ENCODE data around the gene GAGE12E. TPM values are rescaled to one million over a fixed set of nuclear protein-coding genes. Genes with fewer than 3 reads are reported as not detected.
"Not testable (repeated sequence)": the region's sequence is repeated elsewhere in the genome, so short reads cannot be mapped to it uniquely, and the experiment has no call there.

Gene GAGE12E
- total and polyA plus RNA-seq, 9 donors = not detected

GRCh38 chrX:49590488-49590887, 39.4 kb downstream of the GAGE12E start:
- H3K4me1 ChIP-seq (ENCODE audit: control insufficient read depth, insufficient read depth, low read length); H3K27me3 ChIP-seq (ENCODE audit: control insufficient read depth, insufficient read depth, low read length); H3K36me3 ChIP-seq (ENCODE audit: control insufficient read depth, insufficient read depth, low read length); H3K4me3 ChIP-seq (ENCODE audit: low read length); H3K27ac ChIP-seq (ENCODE audit: low read length); H3K9me3 ChIP-seq (replicated peaks; ENCODE audit: control insufficient read depth, low read depth, low read length); DNase-seq: not testable (repeated sequence)
- WGBS (ENCODE audit: insufficient coverage) = no CpG with 5 or more reads among the region's 17 CpGs

- H3K4me1 ChIP-seq (ENCODE audit: control insufficient read depth, insufficient read depth, low read length); H3K27me3 ChIP-seq (ENCODE audit: control insufficient read depth, insufficient read depth, low read length); H3K9me3 ChIP-seq (replicated peaks; ENCODE audit: control insufficient read depth, low read depth, low read length); H3K4me3 ChIP-seq (ENCODE audit: low read length); H3K27ac ChIP-seq (ENCODE audit: low read length); DNase-seq; H3K36me3 ChIP-seq (ENCODE audit: control insufficient read depth, insufficient read depth, low read length): not testable (repeated sequence)
- no CpG with 5 or more reads among the region's 16 CpGs for WGBS (ENCODE audit: insufficient coverage)
These were observed 47.6 kb downstream of the GAGE12E start, which contains the start of gene GAGE1 for GRCh38 chrX:49598720-49599119. Gene GAGE1 (plus strand): TSS chrX:49599020. CDS start chrX:49600175, 1,155 bp downstream.

Other genes with a start within 250 kb of the GAGE12E start
- gene GAGE10, start 247.6 kb upstream of the GAGE12E start, total RNA-seq = not detected
- gene GAGE10, start 247.6 kb upstream of the GAGE12E start, polyA plus RNA-seq (ENCODE audit: insufficient read depth in 1 of 8, insufficient read length in 8 of 8, low replicate concordance in 1 of 8) = not detected
- not detected for gene GAGE12J, start 229.3 kb upstream of the GAGE12E start, total RNA-seq
- gene GAGE12J, start 229.3 kb upstream of the GAGE12E start, polyA plus RNA-seq (ENCODE audit: insufficient read depth in 1 of 8, insufficient read length in 8 of 8, low replicate concordance in 1 of 8) = not detected
- gene GAGE13, start 219.7 kb upstream of the GAGE12E start, total RNA-seq = not detected
- gene GAGE13, start 219.7 kb upstream of the GAGE12E start, polyA plus RNA-seq (ENCODE audit: insufficient read depth in 1 of 8, insufficient read length in 8 of 8, low replicate concordance in 1 of 8) = not detected
- gene GAGE12C, start 19.1 kb upstream of the GAGE12E start, total RNA-seq = not detected
- not detected for gene GAGE12C, start 19.1 kb upstream of the GAGE12E start, polyA plus RNA-seq (ENCODE audit: insufficient read depth in 1 of 8, insufficient read length in 8 of 8, low replicate concordance in 1 of 8)
- not detected for gene GAGE12D, start 9.6 kb upstream of the GAGE12E start, total RNA-seq
- not detected for gene GAGE12D, start 9.6 kb upstream of the GAGE12E start, polyA plus RNA-seq (ENCODE audit: insufficient read depth in 1 of 8, insufficient read length in 8 of 8, low replicate concordance in 1 of 8)
- gene GAGE12F, start 9.6 kb downstream of the GAGE12E start, total RNA-seq = not detected
- gene GAGE12F, start 9.6 kb downstream of the GAGE12E start, polyA plus RNA-seq (ENCODE audit: insufficient read depth in 1 of 8, insufficient read length in 8 of 8, low replicate concordance in 1 of 8) = not detected
- not detected for gene GAGE12G, start 19.1 kb downstream of the GAGE12E start, total RNA-seq
- not detected for gene GAGE12G, start 19.1 kb downstream of the GAGE12E start, polyA plus RNA-seq (ENCODE audit: insufficient read depth in 1 of 8, insufficient read length in 8 of 8, low replicate concordance in 1 of 8)
- gene GAGE12H, start 28.7 kb downstream of the GAGE12E start, total RNA-seq = not detected
- gene GAGE12H, start 28.7 kb downstream of the GAGE12E start, polyA plus RNA-seq (ENCODE audit: insufficient read depth in 1 of 8, insufficient read length in 8 of 8, low replicate concordance in 1 of 8) = not detected
- not detected for gene GAGE2A, start 38.2 kb downstream of the GAGE12E start, total RNA-seq
- gene GAGE2A, start 38.2 kb downstream of the GAGE12E start, polyA plus RNA-seq (ENCODE audit: insufficient read depth in 1 of 8, insufficient read length in 8 of 8, low replicate concordance in 1 of 8) = not detected
- gene GAGE1, start 47.7 kb downstream of the GAGE12E start, total RNA-seq = not detected
- gene GAGE1, start 47.7 kb downstream of the GAGE12E start, polyA plus RNA-seq (ENCODE audit: insufficient read depth in 1 of 8, insufficient read length in 8 of 8, low replicate concordance in 1 of 8) = not detected
- gene PAGE1, start 144.7 kb downstream of the GAGE12E start, total RNA-seq = not detected
- not detected for gene PAGE1, start 144.7 kb downstream of the GAGE12E start, polyA plus RNA-seq (ENCODE audit: insufficient read depth in 1 of 8, insufficient read length in 8 of 8, low replicate concordance in 1 of 8)

Measured in muscle of leg (tissue), 11 donors.